Measurements from ENCODE around the gene ARHGAP6.

GRCh38 chrX:11296051-11296450, 369.7 kb downstream of the ARHGAP6 start:
- TF ChIP-seq POLR2AphosphoS5 (IDR thresholded peaks at IDR 0.05; ENCODE audit: low read depth, low read length): no peak
- no peak for TF ChIP-seq ZNF274 (IDR thresholded peaks at IDR 0.05; ENCODE audit: low read depth, low read length)
- no peak for TF ChIP-seq CEBPB (IDR thresholded peaks at IDR 0.05; ENCODE audit: low read depth)
- no peak for TF ChIP-seq POLR2A (IDR thresholded peaks at IDR 0.05; ENCODE audit: borderline replicate concordance, extremely low read depth, insufficient read depth, insufficient read length)
- TF ChIP-seq CTCF (IDR thresholded peaks at IDR 0.05 in 2 of 3, conservative IDR thresholded peaks at IDR 0.05 in 1 of 3; ENCODE audit: borderline replicate concordance in 1 of 3, insufficient read depth in 1 of 3, low read depth in 2 of 3, low read length in 2 of 3): no peak

Measured in HCT116 (cell line).